Measurements from ENCODE around the gene TSHZ3. TPM values are rescaled to one million over a fixed set of nuclear protein-coding genes. Genes with fewer than 3 reads are reported as not detected.

The TSHZ3 gene
- total and polyA plus RNA-seq, 2 of the 8 experiments (the other 6 are each of a cell fraction or from before 2014, with no cell fraction given) = 3.1 to 12.3 TPM

- TF ChIP-seq GTF2F1 (IDR thresholded peaks at IDR 0.05; ENCODE audit: borderline replicate concordance, low read depth, low read length) = no peak
- TF ChIP-seq SAP30 (IDR thresholded peaks at IDR 0.05; ENCODE audit: insufficient read depth, insufficient replicate concordance, low read length) = no peak
- TF ChIP-seq RAD21 (IDR thresholded peaks at IDR 0.05 in 1 of 2, conservative IDR thresholded peaks at IDR 0.05 in 1 of 2; ENCODE audit: low read depth in 2 of 2, low read length in 2 of 2) = no peak
Observed at GRCh38 chr19:31391518-31391917, 42.3 kb upstream of the TSHZ3 start (continued).
